ENCODE measurements around the gene IL17RE. TPM values are rescaled to one million over a fixed set of nuclear protein-coding genes. Genes with fewer than 3 reads are reported as not detected.

Gene IL17RE
- total and polyA plus RNA-seq, 9 of the 15 experiments (the other 6 are each of a cell fraction or from before 2014, with no cell fraction given), result 0.32 to 1.9 (median 0.51) TPM; not detected in 4

DNA sequence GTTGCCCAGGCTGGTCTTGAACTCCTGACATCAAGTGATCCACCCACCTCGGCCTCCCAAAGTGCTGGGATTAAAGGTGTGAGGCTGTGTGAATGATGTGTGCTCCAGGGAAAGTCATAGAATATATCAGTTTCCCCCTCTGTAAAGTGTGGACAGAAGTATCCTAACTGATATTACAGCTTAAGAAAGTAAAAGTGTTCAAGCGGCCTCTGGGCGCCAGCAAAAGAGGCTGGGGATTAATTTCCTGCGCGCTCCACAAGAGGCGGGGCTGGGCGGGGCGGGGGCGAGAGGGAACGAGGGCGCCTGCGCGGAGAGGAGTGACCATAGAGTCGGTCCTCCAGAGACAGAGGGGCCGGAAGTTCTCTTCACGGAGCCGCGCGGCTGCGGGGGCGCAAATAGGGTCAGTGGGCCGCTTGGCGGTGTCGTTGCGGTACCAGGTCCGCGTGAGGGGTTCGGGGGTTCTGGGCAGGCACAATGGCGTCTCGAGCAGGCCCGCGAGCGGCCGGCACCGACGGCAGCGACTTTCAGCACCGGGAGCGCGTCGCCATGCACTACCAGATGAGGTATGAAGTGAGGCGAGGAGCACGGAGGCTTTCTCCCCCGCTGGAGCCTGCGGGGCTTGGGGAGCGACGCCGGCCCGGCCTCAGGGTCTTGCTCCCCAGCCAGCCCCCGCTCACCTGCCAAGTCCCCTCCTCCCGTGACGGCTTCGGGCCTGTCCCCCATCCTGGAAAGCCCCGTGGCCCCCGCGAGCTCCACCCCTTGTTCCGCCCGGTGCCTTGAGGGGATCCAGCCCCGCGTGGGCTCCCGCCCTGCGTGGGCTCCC lies 12.2 kb upstream of the IL17RE start, which contains the start of gene JAGN1 (continued):
- TF ChIP-seq, protein P1, sequence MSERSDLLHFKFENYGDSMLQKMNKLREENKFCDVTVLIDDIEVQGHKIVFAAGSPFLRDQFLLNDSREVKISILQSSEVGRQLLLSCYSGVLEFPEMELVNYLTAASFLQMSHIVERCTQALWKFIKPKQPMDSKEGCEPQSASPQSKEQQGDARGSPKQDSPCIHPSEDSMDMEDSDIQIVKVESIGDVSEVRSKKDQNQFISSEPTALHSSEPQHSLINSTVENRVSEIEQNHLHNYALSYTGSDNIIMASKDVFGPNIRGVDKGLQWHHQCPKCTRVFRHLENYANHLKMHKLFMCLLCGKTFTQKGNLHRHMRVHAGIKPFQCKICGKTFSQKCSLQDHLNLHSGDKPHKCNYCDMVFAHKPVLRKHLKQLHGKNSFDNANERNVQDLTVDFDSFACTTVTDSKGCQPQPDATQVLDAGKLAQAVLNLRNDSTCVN (CRISPR knock-in tag; IDR thresholded peaks at IDR 0.05), result no peak
- TF ChIP-seq, protein P2, sequence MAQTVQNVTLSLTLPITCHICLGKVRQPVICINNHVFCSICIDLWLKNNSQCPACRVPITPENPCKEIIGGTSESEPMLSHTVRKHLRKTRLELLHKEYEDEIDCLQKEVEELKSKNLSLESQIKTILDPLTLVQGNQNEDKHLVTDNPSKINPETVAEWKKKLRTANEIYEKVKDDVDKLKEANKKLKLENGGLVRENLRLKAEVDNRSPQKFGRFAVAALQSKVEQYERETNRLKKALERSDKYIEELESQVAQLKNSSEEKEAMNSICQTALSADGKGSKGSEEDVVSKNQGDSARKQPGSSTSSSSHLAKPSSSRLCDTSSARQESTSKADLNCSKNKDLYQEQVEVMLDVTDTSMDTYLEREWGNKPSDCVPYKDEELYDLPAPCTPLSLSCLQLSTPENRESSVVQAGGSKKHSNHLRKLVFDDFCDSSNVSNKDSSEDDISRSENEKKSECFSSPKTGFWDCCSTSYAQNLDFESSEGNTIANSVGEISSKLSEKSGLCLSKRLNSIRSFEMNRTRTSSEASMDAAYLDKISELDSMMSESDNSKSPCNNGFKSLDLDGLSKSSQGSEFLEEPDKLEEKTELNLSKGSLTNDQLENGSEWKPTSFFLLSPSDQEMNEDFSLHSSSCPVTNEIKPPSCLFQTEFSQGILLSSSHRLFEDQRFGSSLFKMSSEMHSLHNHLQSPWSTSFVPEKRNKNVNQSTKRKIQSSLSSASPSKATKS (CRISPR knock-in tag; IDR thresholded peaks at IDR 0.05), result no peak
- TF ChIP-seq OTX1 (CRISPR knock-in tag; IDR thresholded peaks at IDR 0.05) (no peak), MTA1 (IDR thresholded peaks at IDR 0.05; ENCODE audit: borderline replicate concordance) (0 out of 2 replicates have a peak, but pooled peaks have one; percentile 73), NFRKB (IDR thresholded peaks at IDR 0.05; ENCODE audit: low read depth) (peak; percentile 34; the same call in 1 of the 2 replicates), E2F3 (CRISPR knock-in tag; IDR thresholded peaks at IDR 0.05) (0 out of 2 replicates have a peak, but pooled peaks have one; percentile 37), SP2 (IDR thresholded peaks at IDR 0.05; ENCODE audit: extremely low read depth, low read depth, low read length, poor library complexity, severe bottlenecking) (peak; percentile 95)
- TF ChIP-seq, protein P3, sequence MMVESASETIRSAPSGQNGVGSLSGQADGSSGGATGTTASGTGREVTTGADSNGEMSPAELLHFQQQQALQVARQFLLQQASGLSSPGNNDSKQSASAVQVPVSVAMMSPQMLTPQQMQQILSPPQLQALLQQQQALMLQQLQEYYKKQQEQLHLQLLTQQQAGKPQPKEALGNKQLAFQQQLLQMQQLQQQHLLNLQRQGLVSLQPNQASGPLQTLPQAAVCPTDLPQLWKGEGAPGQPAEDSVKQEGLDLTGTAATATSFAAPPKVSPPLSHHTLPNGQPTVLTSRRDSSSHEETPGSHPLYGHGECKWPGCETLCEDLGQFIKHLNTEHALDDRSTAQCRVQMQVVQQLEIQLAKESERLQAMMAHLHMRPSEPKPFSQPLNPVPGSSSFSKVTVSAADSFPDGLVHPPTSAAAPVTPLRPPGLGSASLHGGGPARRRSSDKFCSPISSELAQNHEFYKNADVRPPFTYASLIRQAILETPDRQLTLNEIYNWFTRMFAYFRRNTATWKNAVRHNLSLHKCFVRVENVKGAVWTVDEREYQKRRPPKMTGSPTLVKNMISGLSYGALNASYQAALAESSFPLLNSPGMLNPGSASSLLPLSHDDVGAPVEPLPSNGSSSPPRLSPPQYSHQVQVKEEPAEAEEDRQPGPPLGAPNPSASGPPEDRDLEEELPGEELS (CRISPR knock-in tag; IDR thresholded peaks at IDR 0.05; ENCODE audit: borderline replicate concordance), result 0 out of 2 replicates have a peak, but pooled peaks have one; percentile 8
- TF ChIP-seq, protein P4, sequence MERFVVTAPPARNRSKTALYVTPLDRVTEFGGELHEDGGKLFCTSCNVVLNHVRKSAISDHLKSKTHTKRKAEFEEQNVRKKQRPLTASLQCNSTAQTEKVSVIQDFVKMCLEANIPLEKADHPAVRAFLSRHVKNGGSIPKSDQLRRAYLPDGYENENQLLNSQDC (CRISPR knock-in tag; IDR thresholded peaks at IDR 0.05), result 0 out of 2 replicates have a peak, but pooled peaks have one; percentile 21
- TF ChIP-seq, protein P5, sequence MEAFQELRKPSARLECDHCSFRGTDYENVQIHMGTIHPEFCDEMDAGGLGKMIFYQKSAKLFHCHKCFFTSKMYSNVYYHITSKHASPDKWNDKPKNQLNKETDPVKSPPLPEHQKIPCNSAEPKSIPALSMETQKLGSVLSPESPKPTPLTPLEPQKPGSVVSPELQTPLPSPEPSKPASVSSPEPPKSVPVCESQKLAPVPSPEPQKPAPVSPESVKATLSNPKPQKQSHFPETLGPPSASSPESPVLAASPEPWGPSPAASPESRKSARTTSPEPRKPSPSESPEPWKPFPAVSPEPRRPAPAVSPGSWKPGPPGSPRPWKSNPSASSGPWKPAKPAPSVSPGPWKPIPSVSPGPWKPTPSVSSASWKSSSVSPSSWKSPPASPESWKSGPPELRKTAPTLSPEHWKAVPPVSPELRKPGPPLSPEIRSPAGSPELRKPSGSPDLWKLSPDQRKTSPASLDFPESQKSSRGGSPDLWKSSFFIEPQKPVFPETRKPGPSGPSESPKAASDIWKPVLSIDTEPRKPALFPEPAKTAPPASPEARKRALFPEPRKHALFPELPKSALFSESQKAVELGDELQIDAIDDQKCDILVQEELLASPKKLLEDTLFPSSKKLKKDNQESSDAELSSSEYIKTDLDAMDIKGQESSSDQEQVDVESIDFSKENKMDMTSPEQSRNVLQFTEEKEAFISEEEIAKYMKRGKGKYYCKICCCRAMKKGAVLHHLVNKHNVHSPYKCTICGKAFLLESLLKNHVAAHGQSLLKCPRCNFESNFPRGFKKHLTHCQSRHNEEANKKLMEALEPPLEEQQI (IDR thresholded peaks at IDR 0.05), result no peak
- TF ChIP-seq, protein P6, sequence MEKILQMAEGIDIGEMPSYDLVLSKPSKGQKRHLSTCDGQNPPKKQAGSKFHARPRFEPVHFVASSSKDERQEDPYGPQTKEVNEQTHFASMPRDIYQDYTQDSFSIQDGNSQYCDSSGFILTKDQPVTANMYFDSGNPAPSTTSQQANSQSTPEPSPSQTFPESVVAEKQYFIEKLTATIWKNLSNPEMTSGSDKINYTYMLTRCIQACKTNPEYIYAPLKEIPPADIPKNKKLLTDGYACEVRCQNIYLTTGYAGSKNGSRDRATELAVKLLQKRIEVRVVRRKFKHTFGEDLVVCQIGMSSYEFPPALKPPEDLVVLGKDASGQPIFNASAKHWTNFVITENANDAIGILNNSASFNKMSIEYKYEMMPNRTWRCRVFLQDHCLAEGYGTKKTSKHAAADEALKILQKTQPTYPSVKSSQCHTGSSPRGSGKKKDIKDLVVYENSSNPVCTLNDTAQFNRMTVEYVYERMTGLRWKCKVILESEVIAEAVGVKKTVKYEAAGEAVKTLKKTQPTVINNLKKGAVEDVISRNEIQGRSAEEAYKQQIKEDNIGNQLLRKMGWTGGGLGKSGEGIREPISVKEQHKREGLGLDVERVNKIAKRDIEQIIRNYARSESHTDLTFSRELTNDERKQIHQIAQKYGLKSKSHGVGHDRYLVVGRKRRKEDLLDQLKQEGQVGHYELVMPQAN (IDR thresholded peaks at IDR 0.05; ENCODE audit: borderline replicate concordance), result peak; percentile 76; the same call in 1 of the 2 replicates

Measured in K562 (cell line).